ENCODE results near the gene LEF1. TPM values are rescaled to one million over a fixed set of nuclear protein-coding genes. Genes with fewer than 3 reads are reported as not detected.
"Not testable (repeated sequence)": the region's sequence is repeated elsewhere in the genome, so short reads cannot be mapped to it uniquely, and the experiment has no call there.

LEF1 gene
- polyA plus RNA-seq, 1 donor: 6.7 TPM

GRCh38 chr4:108034565-108034964 lies 134.2 kb downstream of the LEF1 start:
- no peak for DNase-seq (ENCODE audit: low read depth)

- DNase-seq (ENCODE audit: low read depth): no peak
Measured at GRCh38 chr4:108033348-108033747, 135.4 kb downstream of the LEF1 start.

GRCh38 chr4:108031427-108032083 lies 137.2 kb downstream of the LEF1 start:
- no peak for DNase-seq (ENCODE audit: low read depth)

GRCh38 chr4:108030332-108030731 lies 138.4 kb downstream of the LEF1 start:
- DNase-seq (ENCODE audit: low read depth): peak; percentile 44

- no peak for DNase-seq (ENCODE audit: low read depth)
Measured at GRCh38 chr4:108029731-108030130, 139.0 kb downstream of the LEF1 start.

GRCh38 chr4:108029016-108029720 lies 139.6 kb downstream of the LEF1 start:
- DNase-seq (ENCODE audit: low read depth): no peak

GRCh38 chr4:108024878-108025165 lies 143.9 kb downstream of the LEF1 start:
- DNase-seq (ENCODE audit: low read depth): no peak

- no peak for DNase-seq (ENCODE audit: low read depth)
Measured at GRCh38 chr4:108024085-108024877, 144.5 kb downstream of the LEF1 start.

GRCh38 chr4:108018884-108019187 lies 149.9 kb downstream of the LEF1 start:
- no peak for DNase-seq (ENCODE audit: low read depth)

- DNase-seq (ENCODE audit: low read depth): peak; percentile 47
Measured at GRCh38 chr4:108018040-108018883, 150.5 kb downstream of the LEF1 start.

- no peak for DNase-seq (ENCODE audit: low read depth)
Measured at GRCh38 chr4:108013955-108014354, 154.8 kb downstream of the LEF1 start.

- DNase-seq (ENCODE audit: low read depth): no peak
Measured at GRCh38 chr4:108013327-108013726, 155.4 kb downstream of the LEF1 start.

- DNase-seq (ENCODE audit: low read depth): not testable (repeated sequence)
Measured at GRCh38 chr4:108012382-108012781, 156.3 kb downstream of the LEF1 start.

GRCh38 chr4:108010167-108010566 lies 158.6 kb downstream of the LEF1 start:
- no peak for DNase-seq (ENCODE audit: low read depth)

- no peak for DNase-seq (ENCODE audit: low read depth)
Measured at GRCh38 chr4:108008721-108009120, 160.0 kb downstream of the LEF1 start.

- DNase-seq (ENCODE audit: low read depth): no peak
Measured at GRCh38 chr4:108007984-108008383, 160.7 kb downstream of the LEF1 start.

GRCh38 chr4:108006361-108006760 lies 162.4 kb downstream of the LEF1 start:
- no peak for DNase-seq (ENCODE audit: low read depth)

- DNase-seq (ENCODE audit: low read depth): no peak
Measured at GRCh38 chr4:108005807-108006206, 162.9 kb downstream of the LEF1 start.

- DNase-seq (ENCODE audit: low read depth): no peak
Measured at GRCh38 chr4:108004646-108005045, 164.1 kb downstream of the LEF1 start.

GRCh38 chr4:108003982-108004515 lies 164.7 kb downstream of the LEF1 start:
- DNase-seq (ENCODE audit: low read depth): no peak

GRCh38 chr4:108001540-108002135 lies 167.1 kb downstream of the LEF1 start:
- no peak for DNase-seq (ENCODE audit: low read depth)

All from forelimb muscle (tissue), 1 donor.